HEK293T (cell line): ENCODE results near the gene ANKK1.

Source experiments
- ARNT ChIP-seq: fragments of 450-650 bp; IDR thresholded peaks from 2 replicates; pipeline ENCODE4 v1.6.1; 2017; ENCODE audit warnings: mild to moderate bottlenecking
- BHLHE40 ChIP-seq: fragments of 450-650 bp; IDR thresholded peaks from 2 replicates; pipeline ENCODE4 v1.6.1; 2016; ENCODE audit warnings: mild to moderate bottlenecking, moderate library complexity, borderline replicate concordance
- ELF4 ChIP-seq: fragments of 450-650 bp; IDR thresholded peaks from 2 replicates; pipeline ENCODE4 v1.6.1; 2017; ENCODE audit warnings: antibody characterized with exemption
- FOXA1 ChIP-seq: fragments of 450-650 bp; IDR thresholded peaks from 2 replicates; pipeline ENCODE4 v1.6.1; 2016; ENCODE audit warnings: mild to moderate bottlenecking
- FOXK2 ChIP-seq: fragments of 450-650 bp; IDR thresholded peaks from 2 replicates; pipeline ENCODE4 v1.6.1; 2016; ENCODE audit warnings: mild to moderate bottlenecking
- FOXM1 ChIP-seq: fragments of 450-650 bp; IDR thresholded peaks from 2 replicates; pipeline ENCODE4 v1.6.1; 2017; ENCODE audit warnings: mild to moderate bottlenecking, borderline replicate concordance
- HDGF ChIP-seq: fragments of 450-650 bp; IDR thresholded peaks from 2 replicates; pipeline ENCODE4 v1.6.1; 2017; ENCODE audit warnings: antibody characterized with exemption, borderline replicate concordance
- LEF1 ChIP-seq: fragments of 450-650 bp; IDR thresholded peaks from 2 replicates; pipeline ENCODE4 v1.6.1; 2017; ENCODE audit warnings: mild to moderate bottlenecking, borderline replicate concordance
- NFRKB ChIP-seq: fragments of 450-650 bp; IDR thresholded peaks from 2 replicates; pipeline ENCODE4 v1.6.1; 2016; ENCODE audit warnings: mild to moderate bottlenecking, moderate library complexity
- SP1 ChIP-seq: fragments of 450-650 bp; IDR thresholded peaks from 2 replicates; pipeline ENCODE4 v1.6.1; 2017
- SUZ12 ChIP-seq: fragments of 450-650 bp; IDR thresholded peaks from 2 replicates; pipeline ENCODE4 v1.6.1; 2016; ENCODE audit warnings: mild to moderate bottlenecking
- TARDBP ChIP-seq: fragments of 450-650 bp; IDR thresholded peaks from 2 replicates; pipeline ENCODE4 v1.6.1; 2016
- ZNF384 ChIP-seq: fragments of 450-650 bp; IDR thresholded peaks from 2 replicates; pipeline ENCODE4 v1.6.1; 2016
- TF ChIP-seq, protein P1 (sequence below): fragments of 450-650 bp; IDR thresholded peaks from 2 replicates; pipeline ENCODE4 v1.6.1; 2016

DNA sequence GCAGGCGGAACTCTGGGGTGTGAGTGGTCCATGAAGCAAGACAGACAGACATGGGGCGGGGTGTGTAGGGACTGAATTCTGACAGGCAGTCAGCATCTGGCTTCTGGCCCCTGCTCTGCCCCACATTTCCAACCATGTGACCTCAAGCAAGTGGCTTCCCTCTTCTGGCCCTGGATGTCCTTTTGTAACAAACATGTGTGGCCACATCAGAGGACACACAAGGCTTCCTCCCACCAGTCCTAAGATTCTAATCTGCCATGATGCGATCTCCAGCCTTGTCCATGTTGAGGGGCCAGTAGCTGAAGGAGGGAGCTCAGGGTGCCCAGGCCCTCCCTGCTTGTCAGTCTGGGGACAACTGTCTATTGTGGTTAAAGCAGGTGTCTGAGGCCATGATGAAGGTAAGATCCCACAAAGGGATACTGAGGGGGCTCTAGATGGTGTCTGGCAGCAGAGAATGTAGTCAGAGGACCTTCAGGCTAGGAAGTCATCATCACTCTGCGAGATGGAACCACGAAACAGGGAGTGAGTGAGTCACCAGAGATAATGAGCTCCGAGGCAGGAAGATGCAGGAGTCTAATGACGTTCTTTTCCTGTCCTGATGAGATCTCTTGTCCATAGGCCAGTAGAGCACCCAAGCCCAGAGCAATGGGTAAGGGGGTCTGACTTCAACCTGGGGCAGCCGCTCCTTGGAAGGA lies 60.2 kb downstream of the ANKK1 start:
- TF ChIP-seq SUZ12 (no peak), FOXM1 (no peak), ARNT (no peak), TARDBP (no peak), SP1 (no peak), BHLHE40 (no peak), FOXA1 (no peak), ELF4 (no peak), NFRKB (no peak), ZNF384 (no peak), FOXK2 (no peak), HDGF (no peak), LEF1 (no peak)
- TF ChIP-seq, protein P1, sequence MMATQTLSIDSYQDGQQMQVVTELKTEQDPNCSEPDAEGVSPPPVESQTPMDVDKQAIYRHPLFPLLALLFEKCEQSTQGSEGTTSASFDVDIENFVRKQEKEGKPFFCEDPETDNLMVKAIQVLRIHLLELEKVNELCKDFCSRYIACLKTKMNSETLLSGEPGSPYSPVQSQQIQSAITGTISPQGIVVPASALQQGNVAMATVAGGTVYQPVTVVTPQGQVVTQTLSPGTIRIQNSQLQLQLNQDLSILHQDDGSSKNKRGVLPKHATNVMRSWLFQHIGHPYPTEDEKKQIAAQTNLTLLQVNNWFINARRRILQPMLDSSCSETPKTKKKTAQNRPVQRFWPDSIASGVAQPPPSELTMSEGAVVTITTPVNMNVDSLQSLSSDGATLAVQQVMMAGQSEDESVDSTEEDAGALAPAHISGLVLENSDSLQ: no peak
